Neural cell (in vitro differentiated cells): ENCODE measurements around the gene LAIR2. TPM values are rescaled to one million over a fixed set of nuclear protein-coding genes. Genes with fewer than 3 reads are reported as not detected.

Experiments used
- H2AFZ ChIP-seq: fragments of 200-600, 300-800 bp; sonication (generic), shearing (Covaris generic); 2 replicates; pipeline ENCODE4 v1.6.0; 2014; ENCODE audit warnings: low read depth, mild to moderate bottlenecking, antibody characterized with exemption, low read length, moderate library complexity
- H3F3A ChIP-seq: fragments of 200-600 bp; shearing (Covaris generic); 2 replicates; pipeline ENCODE4 v1.6.1; 2016; ENCODE audit warnings: mild to moderate bottlenecking, moderate library complexity, mixed read lengths, antibody characterized with exemption, low read length; ENCODE audit not compliant: insufficient read depth, poor library complexity, severe bottlenecking
- H3K27ac ChIP-seq: fragments of 200-600, 300-800 bp; sonication (generic), shearing (Covaris generic); 2 replicates; pipeline ENCODE4 v1.5.1; 2014; ENCODE audit warnings: mild to moderate bottlenecking, low read length, moderate library complexity
- H3K27me3 ChIP-seq: fragments of 300-800, 200-600 bp; sonication (generic), shearing (Covaris generic); 2 replicates; pipeline ENCODE4 v1.6.0; 2014; ENCODE audit warnings: mild to moderate bottlenecking, low read depth, low read length, moderate library complexity; ENCODE audit not compliant: insufficient read depth
- H3K36me3 ChIP-seq: fragments of 300-800, 200-600 bp; sonication (generic), shearing (Covaris generic); 2 replicates; pipeline ENCODE4 v1.5.1; 2014; ENCODE audit warnings: mild to moderate bottlenecking, antibody characterized with exemption, low read length, moderate library complexity; ENCODE audit not compliant: insufficient read depth
- H3K4me2 ChIP-seq: fragments of 300-800, 200-600 bp; sonication (generic), shearing (Covaris generic); 2 replicates; pipeline ENCODE4 v1.6.0; 2014; ENCODE audit warnings: mild to moderate bottlenecking, low read length
- H3K4me3 ChIP-seq: fragments of 300-800, 200-600 bp; sonication (generic), shearing (Covaris generic); 2 replicates; pipeline ENCODE4 v1.5.1; 2014; ENCODE audit warnings: mild to moderate bottlenecking, low read length, moderate library complexity
- H3K79me2 ChIP-seq: fragments of 200-600 bp; shearing (Covaris generic); replicated peaks from 2 replicates; pipeline ENCODE4 v1.6.0; 2014; ENCODE audit warnings: mild to moderate bottlenecking, low read length, moderate library complexity; ENCODE audit not compliant: insufficient read depth
- H3K9ac ChIP-seq: fragments of 300-800, 200-600 bp; sonication (generic), shearing (Covaris generic); 2 replicates; pipeline ENCODE4 v1.6.1; 2016; ENCODE audit warnings: mild to moderate bottlenecking, low read length, mixed read lengths
- H3K9me2 ChIP-seq: fragments of 200-600 bp; shearing (Covaris generic); 2 replicates; pipeline ENCODE4 v1.6.1; 2016; ENCODE audit warnings: mild to moderate bottlenecking, low read length, mixed read lengths; ENCODE audit not compliant: insufficient read depth
- H3K9me3 ChIP-seq: fragments of 200-600, 300-800 bp; sonication (generic), shearing (Covaris generic); 2 replicates; pipeline ENCODE4 v1.6.1; 2016; ENCODE audit warnings: mild to moderate bottlenecking, mixed run types, low read length, moderate library complexity, mixed read lengths
- H4K20me1 ChIP-seq: fragments of 200-600 bp; shearing (Covaris generic); 2 replicates; pipeline ENCODE4 v1.6.1; 2016; ENCODE audit warnings: mild to moderate bottlenecking, mixed run types; ENCODE audit not compliant: insufficient read depth
- EP300 ChIP-seq: fragments of 450-650 bp; conservative IDR thresholded peaks from 2 replicates; pipeline ENCODE4 v1.6.1; 2014; ENCODE audit warnings: antibody characterized with exemption, mild to moderate bottlenecking, moderate library complexity; ENCODE audit not compliant: poor library complexity, severe bottlenecking
- EZH2 ChIP-seq: fragments of 200-600, 300-800 bp; shearing (Covaris generic), sonication (generic); IDR thresholded peaks from 2 replicates; pipeline ENCODE4 v1.6.1; 2014; ENCODE audit warnings: antibody characterized with exemption, low read length, borderline replicate concordance, mild to moderate bottlenecking; ENCODE audit not compliant: insufficient read depth, poor library complexity, severe bottlenecking
- MXI1 ChIP-seq: fragments of 450-650 bp; conservative IDR thresholded peaks from 2 replicates; pipeline ENCODE4 v1.6.1; 2014; ENCODE audit warnings: antibody characterized with exemption, mild to moderate bottlenecking; ENCODE audit not compliant: poor library complexity, severe bottlenecking
- POLR2AphosphoS5 ChIP-seq: IDR thresholded peaks from 2 replicates; pipeline ENCODE4 v1.6.1; 2012
- RAD21 ChIP-seq: fragments of 450-650 bp; conservative IDR thresholded peaks from 2 replicates; pipeline ENCODE4 v1.6.1; 2014; ENCODE audit warnings: antibody characterized with exemption, mild to moderate bottlenecking, moderate library complexity
- SMC3 ChIP-seq: fragments of 450-650 bp; conservative IDR thresholded peaks from 2 replicates; pipeline ENCODE4 v1.6.1; 2014; ENCODE audit warnings: antibody characterized with exemption, mild to moderate bottlenecking, moderate library complexity; ENCODE audit not compliant: poor library complexity
- TAF1 ChIP-seq: IDR thresholded peaks from 2 replicates; pipeline ENCODE4 v1.6.1; 2012; ENCODE audit warnings: low read depth
- polyA plus RNA-seq: library from polyadenylated mRNA; depleted of rRNA; stranded (reverse); fragments of >200 nt; gene quantifications from 2 replicates; pipeline ENCODE4 v1.2.3, GENCODE V29; 2014
- TF ChIP-seq, protein P1 (sequence below): IDR thresholded peaks from 2 replicates; pipeline ENCODE4 v1.6.1; 2012; ENCODE audit warnings: borderline replicate concordance
- TF ChIP-seq, protein P2 (sequence below): fragments of 450-650 bp; IDR thresholded peaks from 2 replicates; pipeline ENCODE4 v1.5.1; 2014; ENCODE audit warnings: antibody characterized with exemption, mild to moderate bottlenecking, moderate library complexity; ENCODE audit not compliant: poor library complexity, severe bottlenecking

LAIR2 gene
- polyA plus RNA-seq, 1 donor from 2014 or later, result not detected

DNA sequence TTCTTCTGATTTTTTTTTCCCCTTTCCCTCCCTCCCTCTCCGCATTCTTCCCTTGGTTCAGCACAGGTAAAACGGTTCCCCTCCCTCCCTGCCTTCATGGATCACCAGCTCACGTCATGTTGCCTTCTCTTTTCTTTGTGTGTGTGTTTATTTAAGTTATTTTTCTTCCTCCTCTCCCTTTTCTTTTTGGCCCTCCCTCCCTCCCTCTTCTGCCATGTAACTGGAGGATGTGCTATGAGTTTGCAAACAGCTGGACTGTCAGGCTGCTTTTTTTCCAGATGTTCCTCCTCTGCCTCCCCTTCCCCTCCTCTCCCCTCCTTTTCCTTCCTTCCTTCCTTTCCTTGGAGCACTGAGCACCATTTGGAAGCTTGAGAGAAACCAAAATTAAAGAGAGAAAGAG is 41.0 kb upstream of the LAIR2 start:
- no peaks in the 10 kb centered on the region for H3K36me3 ChIP-seq

DNA sequence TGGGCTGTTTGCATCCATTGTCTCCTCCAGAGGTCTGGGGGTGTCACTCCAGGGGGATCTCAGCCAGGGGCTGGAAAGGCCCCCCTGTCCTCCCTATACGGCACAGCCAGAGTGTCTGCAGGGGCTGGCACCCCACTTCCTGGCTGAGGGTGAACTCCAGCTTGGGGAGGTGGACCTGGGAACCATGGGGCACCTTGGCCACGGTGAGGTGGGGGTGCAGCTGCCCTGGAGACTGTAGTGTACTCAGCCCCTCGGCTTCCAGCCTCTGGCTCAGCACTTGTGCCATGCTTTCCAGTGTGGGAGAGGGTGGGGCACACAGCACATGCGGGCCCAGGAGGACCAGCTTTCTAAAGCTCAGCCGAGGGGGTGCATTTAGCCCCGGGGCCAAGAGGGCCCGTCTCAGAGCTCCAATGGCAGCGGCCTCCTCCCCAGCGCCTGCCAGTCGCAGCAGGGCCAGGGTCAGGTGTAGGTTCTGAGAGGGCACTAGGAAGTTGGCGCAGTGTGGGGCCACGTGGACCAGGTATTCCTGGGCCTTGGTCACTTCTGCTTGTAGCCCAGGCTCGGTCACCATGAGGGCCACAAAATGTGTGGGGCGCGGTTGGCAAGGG is 40.5 kb upstream of the LAIR2 start:
- H3K9ac ChIP-seq, result no peak overlapping the region
- H4K20me1 ChIP-seq, result no peaks in the 10 kb centered on the region
- H3K9me3 ChIP-seq, result no peaks in the 10 kb centered on the region
- H3K27ac ChIP-seq, result no peak overlapping the region
- no peaks in the 10 kb centered on the region for H3K9me2 ChIP-seq
- no peak overlapping the region for H3K4me2 ChIP-seq
- H2AFZ ChIP-seq, result no peak overlapping the region
- TF ChIP-seq, protein P1, sequence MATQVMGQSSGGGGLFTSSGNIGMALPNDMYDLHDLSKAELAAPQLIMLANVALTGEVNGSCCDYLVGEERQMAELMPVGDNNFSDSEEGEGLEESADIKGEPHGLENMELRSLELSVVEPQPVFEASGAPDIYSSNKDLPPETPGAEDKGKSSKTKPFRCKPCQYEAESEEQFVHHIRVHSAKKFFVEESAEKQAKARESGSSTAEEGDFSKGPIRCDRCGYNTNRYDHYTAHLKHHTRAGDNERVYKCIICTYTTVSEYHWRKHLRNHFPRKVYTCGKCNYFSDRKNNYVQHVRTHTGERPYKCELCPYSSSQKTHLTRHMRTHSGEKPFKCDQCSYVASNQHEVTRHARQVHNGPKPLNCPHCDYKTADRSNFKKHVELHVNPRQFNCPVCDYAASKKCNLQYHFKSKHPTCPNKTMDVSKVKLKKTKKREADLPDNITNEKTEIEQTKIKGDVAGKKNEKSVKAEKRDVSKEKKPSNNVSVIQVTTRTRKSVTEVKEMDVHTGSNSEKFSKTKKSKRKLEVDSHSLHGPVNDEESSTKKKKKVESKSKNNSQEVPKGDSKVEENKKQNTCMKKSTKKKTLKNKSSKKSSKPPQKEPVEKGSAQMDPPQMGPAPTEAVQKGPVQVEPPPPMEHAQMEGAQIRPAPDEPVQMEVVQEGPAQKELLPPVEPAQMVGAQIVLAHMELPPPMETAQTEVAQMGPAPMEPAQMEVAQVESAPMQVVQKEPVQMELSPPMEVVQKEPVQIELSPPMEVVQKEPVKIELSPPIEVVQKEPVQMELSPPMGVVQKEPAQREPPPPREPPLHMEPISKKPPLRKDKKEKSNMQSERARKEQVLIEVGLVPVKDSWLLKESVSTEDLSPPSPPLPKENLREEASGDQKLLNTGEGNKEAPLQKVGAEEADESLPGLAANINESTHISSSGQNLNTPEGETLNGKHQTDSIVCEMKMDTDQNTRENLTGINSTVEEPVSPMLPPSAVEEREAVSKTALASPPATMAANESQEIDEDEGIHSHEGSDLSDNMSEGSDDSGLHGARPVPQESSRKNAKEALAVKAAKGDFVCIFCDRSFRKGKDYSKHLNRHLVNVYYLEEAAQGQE, result no peak
- TF ChIP-seq MXI1 (no peak), RAD21 (no peak), EZH2 (no peak), EP300 (no peak), POLR2AphosphoS5 (no peak), TAF1 (no peak)
- TF ChIP-seq, protein P2, sequence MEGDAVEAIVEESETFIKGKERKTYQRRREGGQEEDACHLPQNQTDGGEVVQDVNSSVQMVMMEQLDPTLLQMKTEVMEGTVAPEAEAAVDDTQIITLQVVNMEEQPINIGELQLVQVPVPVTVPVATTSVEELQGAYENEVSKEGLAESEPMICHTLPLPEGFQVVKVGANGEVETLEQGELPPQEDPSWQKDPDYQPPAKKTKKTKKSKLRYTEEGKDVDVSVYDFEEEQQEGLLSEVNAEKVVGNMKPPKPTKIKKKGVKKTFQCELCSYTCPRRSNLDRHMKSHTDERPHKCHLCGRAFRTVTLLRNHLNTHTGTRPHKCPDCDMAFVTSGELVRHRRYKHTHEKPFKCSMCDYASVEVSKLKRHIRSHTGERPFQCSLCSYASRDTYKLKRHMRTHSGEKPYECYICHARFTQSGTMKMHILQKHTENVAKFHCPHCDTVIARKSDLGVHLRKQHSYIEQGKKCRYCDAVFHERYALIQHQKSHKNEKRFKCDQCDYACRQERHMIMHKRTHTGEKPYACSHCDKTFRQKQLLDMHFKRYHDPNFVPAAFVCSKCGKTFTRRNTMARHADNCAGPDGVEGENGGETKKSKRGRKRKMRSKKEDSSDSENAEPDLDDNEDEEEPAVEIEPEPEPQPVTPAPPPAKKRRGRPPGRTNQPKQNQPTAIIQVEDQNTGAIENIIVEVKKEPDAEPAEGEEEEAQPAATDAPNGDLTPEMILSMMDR, result no peak
- H3F3A ChIP-seq, result no peaks in the 10 kb centered on the region
- peaks cover 11% of the 10 kb centered on the region for H3K27me3 ChIP-seq
- H3K4me3 ChIP-seq, result peak overlapping the region; percentile 69
- no peaks in the 10 kb centered on the region for H3K79me2 ChIP-seq
- no peaks in the 10 kb centered on the region for H3K36me3 ChIP-seq

More for the DNA sequence above, 41.0 kb upstream of the LAIR2 start:
- Histone ChIP-seq H3K9me2 (no peaks in the 10 kb centered on the region), H3K27me3 (peaks cover 11% of the 10 kb centered on the region), H3K4me2 (no peak overlapping the region), H3F3A (no peaks in the 10 kb centered on the region), H2AFZ (no peak overlapping the region), H3K79me2 (no peaks in the 10 kb centered on the region), H4K20me1 (no peaks in the 10 kb centered on the region), H3K27ac (no peak overlapping the region), H3K4me3 (no peak overlapping the region), H3K9ac (no peak overlapping the region), H3K9me3 (no peaks in the 10 kb centered on the region)
- TF ChIP-seq EP300, result no peak
- TF ChIP-seq, protein P2, result no peak
- no peak for TF ChIP-seq RAD21
- TF ChIP-seq TAF1, result no peak
- TF ChIP-seq MXI1, result no peak
- TF ChIP-seq, protein P1, result no peak
- no peak for TF ChIP-seq EZH2
- no peak for TF ChIP-seq SMC3
- TF ChIP-seq POLR2AphosphoS5, result no peak
